ENCODE results near the gene TLCD3A.

Gene TLCD3A

DNA sequence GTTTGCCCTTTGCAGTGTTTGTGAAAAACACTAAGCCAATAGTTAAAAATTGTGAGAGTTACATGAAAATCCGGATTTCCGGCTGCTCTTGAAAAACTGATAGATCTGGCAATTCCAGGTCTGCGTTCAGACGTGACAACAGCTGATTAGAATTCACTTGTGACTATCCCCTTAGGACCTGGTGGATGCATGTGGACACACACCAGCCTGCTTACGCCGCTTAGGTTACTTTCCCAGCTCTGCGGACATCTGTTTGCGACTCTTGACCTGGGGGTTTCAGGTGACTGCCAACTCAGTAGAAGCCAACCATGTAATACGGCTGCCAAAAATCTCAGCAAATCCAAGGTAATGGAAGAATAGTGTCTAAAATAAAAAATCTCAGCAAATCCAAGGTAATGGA, 42.0 kb upstream of the TLCD3A start:
- H3F3A ChIP-seq (ENCODE audit: low read depth): no peaks in the 10 kb centered on the region
- H3K9ac ChIP-seq (ENCODE audit: low read depth, low read length, poor library complexity, severe bottlenecking): no peak overlapping the region
- H3K9me3 ChIP-seq (ENCODE audit: insufficient read depth, low read depth, low read length): no peaks in the 10 kb centered on the region
- H4K20me1 ChIP-seq (ENCODE audit: insufficient read depth, low read length, poor library complexity, severe bottlenecking): peaks cover 4% of the 10 kb centered on the region
- TF ChIP-seq, protein P1, sequence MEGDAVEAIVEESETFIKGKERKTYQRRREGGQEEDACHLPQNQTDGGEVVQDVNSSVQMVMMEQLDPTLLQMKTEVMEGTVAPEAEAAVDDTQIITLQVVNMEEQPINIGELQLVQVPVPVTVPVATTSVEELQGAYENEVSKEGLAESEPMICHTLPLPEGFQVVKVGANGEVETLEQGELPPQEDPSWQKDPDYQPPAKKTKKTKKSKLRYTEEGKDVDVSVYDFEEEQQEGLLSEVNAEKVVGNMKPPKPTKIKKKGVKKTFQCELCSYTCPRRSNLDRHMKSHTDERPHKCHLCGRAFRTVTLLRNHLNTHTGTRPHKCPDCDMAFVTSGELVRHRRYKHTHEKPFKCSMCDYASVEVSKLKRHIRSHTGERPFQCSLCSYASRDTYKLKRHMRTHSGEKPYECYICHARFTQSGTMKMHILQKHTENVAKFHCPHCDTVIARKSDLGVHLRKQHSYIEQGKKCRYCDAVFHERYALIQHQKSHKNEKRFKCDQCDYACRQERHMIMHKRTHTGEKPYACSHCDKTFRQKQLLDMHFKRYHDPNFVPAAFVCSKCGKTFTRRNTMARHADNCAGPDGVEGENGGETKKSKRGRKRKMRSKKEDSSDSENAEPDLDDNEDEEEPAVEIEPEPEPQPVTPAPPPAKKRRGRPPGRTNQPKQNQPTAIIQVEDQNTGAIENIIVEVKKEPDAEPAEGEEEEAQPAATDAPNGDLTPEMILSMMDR (conservative IDR thresholded peaks at IDR 0.05; ENCODE audit: low read length): no peak
- no peak for TF ChIP-seq EZH2phosphoT487 (IDR thresholded peaks at IDR 0.05; ENCODE audit: borderline replicate concordance)
- no peaks in the 10 kb centered on the region for H3K9me2 ChIP-seq (replicated peaks; ENCODE audit: low read depth, low read length)
- H2AFZ ChIP-seq (ENCODE audit: low read length): no peak overlapping the region
- peaks cover 28% of the 10 kb centered on the region; the same call in 1 of the 2 replicates for H3K36me3 ChIP-seq (ENCODE audit: insufficient read depth, low read length)
- H3K4me3 ChIP-seq (ENCODE audit: low read length, poor library complexity, severe bottlenecking): no peak overlapping the region
- no peaks in the 10 kb centered on the region for H3K79me2 ChIP-seq (ENCODE audit: insufficient read depth, low read length)
- peaks cover 17% of the 10 kb centered on the region for H3K4me1 ChIP-seq (ENCODE audit: insufficient read depth, low read length, poor library complexity, severe bottlenecking)
- no peaks in the 10 kb centered on the region for H3K27me3 ChIP-seq (ENCODE audit: insufficient read depth, low read length, poor library complexity, severe bottlenecking)
- H3K4me2 ChIP-seq (ENCODE audit: low read depth, low read length, poor library complexity, severe bottlenecking): no peak overlapping the region

DNA sequence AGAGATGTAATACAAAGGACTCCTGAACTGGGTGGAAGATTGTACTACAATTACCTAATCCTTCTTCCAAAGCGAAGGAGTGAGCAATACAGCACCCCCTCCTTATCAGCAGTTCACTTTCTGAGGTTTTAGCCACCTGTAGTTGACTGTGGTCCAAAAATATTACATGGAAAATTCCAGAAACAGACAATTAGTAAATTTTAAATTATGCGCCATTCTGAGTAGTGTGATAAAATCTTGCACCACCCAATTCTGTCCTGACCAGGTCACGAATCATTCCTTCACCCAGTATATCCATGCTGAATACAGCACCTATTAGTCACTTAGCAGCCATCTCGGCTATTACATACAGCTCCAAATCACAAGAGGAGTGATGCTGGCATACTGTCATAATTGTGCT, 41.0 kb upstream of the TLCD3A start:
- TF ChIP-seq, protein P1 (conservative IDR thresholded peaks at IDR 0.05; ENCODE audit: low read length): no peak
- no peak overlapping the region for H3K4me2 ChIP-seq (ENCODE audit: low read depth, low read length, poor library complexity, severe bottlenecking)
- H3K4me1 ChIP-seq (ENCODE audit: insufficient read depth, low read length, poor library complexity, severe bottlenecking): peaks cover 27% of the 10 kb centered on the region
- H3K9ac ChIP-seq (ENCODE audit: low read depth, low read length, poor library complexity, severe bottlenecking): no peak overlapping the region
- no peak overlapping the region for H3K4me3 ChIP-seq (ENCODE audit: low read length, poor library complexity, severe bottlenecking)
- no peaks in the 10 kb centered on the region for H3F3A ChIP-seq (ENCODE audit: low read depth)
- H2AFZ ChIP-seq (ENCODE audit: low read length): no peak overlapping the region
- no peaks in the 10 kb centered on the region for H3K9me3 ChIP-seq (ENCODE audit: insufficient read depth, low read depth, low read length)
- H3K79me2 ChIP-seq (ENCODE audit: insufficient read depth, low read length): no peaks in the 10 kb centered on the region
- H4K20me1 ChIP-seq (ENCODE audit: insufficient read depth, low read length, poor library complexity, severe bottlenecking): peaks cover 4% of the 10 kb centered on the region
- H3K36me3 ChIP-seq (ENCODE audit: insufficient read depth, low read length): peaks cover 34% of the 10 kb centered on the region; the same call in 1 of the 2 replicates
- H3K27me3 ChIP-seq (ENCODE audit: insufficient read depth, low read length, poor library complexity, severe bottlenecking): no peaks in the 10 kb centered on the region
- no peaks in the 10 kb centered on the region for H3K9me2 ChIP-seq (replicated peaks; ENCODE audit: low read depth, low read length)

DNA sequence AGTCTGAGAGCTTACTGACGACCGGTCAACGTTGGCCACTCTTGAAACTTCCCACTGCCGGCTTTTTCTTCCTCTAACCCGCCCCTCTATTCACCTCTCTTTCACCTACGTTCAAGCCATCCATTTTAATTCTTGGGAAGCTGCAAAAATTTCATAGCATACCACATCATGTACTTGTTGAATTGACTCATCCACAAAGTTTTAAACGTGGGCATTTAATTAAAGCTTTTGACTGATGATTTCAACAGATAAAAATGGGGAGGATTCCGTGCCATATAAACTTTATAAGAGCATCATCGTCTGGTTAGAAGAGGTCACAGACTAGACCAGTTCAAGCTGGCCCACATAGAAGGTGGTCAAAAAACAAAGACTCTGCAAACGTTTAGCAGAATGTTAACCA, 40.3 kb upstream of the TLCD3A start:
- TF ChIP-seq, protein P1 (conservative IDR thresholded peaks at IDR 0.05; ENCODE audit: low read length): no peak
- no peak for TF ChIP-seq EZH2phosphoT487 (IDR thresholded peaks at IDR 0.05; ENCODE audit: borderline replicate concordance)
- Histone ChIP-seq H2AFZ (ENCODE audit: low read length) (no peak overlapping the region), H3K4me1 (ENCODE audit: insufficient read depth, low read length, poor library complexity, severe bottlenecking) (peaks cover 34% of the 10 kb centered on the region)

More for the DNA sequence above, 40.3 kb upstream of the TLCD3A start:
- Histone ChIP-seq H3K27me3 (ENCODE audit: insufficient read depth, low read length, poor library complexity, severe bottlenecking) (no peaks in the 10 kb centered on the region), H3K4me3 (ENCODE audit: low read length, poor library complexity, severe bottlenecking) (no peak overlapping the region), H3K9ac (ENCODE audit: low read depth, low read length, poor library complexity, severe bottlenecking) (no peak overlapping the region), H3K79me2 (ENCODE audit: insufficient read depth, low read length) (no peaks in the 10 kb centered on the region), H3K36me3 (ENCODE audit: insufficient read depth, low read length) (peaks cover 37% of the 10 kb centered on the region; the same call in 1 of the 2 replicates), H3K9me3 (ENCODE audit: insufficient read depth, low read depth, low read length) (no peaks in the 10 kb centered on the region), H4K20me1 (ENCODE audit: insufficient read depth, low read length, poor library complexity, severe bottlenecking) (peaks cover 4% of the 10 kb centered on the region), H3F3A (ENCODE audit: low read depth) (no peaks in the 10 kb centered on the region; the same call in 1 of the 2 replicates), H3K9me2 (replicated peaks; ENCODE audit: low read depth, low read length) (no peaks in the 10 kb centered on the region), H3K4me2 (ENCODE audit: low read depth, low read length, poor library complexity, severe bottlenecking) (no peak overlapping the region)

Measured in Loucy (cell line).